K562 (cell line): ENCODE measurements around the gene SYS1. TPM values are rescaled to one million over a fixed set of nuclear protein-coding genes. Genes with fewer than 3 reads are reported as not detected.

Experiments
- ATF1 ChIP-seq, 2 experiments: fragments of 450-650 bp in 1 of 2; IDR thresholded peaks; 2 replicates each; pipeline ENCODE4 v1.6.1; 2016; ENCODE audit warnings: missing compliant biosample characterization in 1 of 2, missing genetic modification characterization in 1 of 2
- BHLHE40 ChIP-seq: IDR thresholded peaks from 2 replicates; pipeline ENCODE4 v1.6.1; 2011; ENCODE audit warnings: low read length, improper control_type of control experiment
- BMI1 ChIP-seq: fragments of 150-350 bp; IDR thresholded peaks from 2 replicates; pipeline ENCODE4 v1.6.1; 2014; ENCODE audit warnings: low read length
- GATA2 ChIP-seq: sonication (generic); formaldehyde crosslinking; IDR thresholded peaks from 2 replicates; pipeline ENCODE4 v1.4.0; 2020; ENCODE audit warnings: mild to moderate bottlenecking, missing genetic modification reagents
- L3MBTL2 ChIP-seq: fragments of 450-650 bp; IDR thresholded peaks from 2 replicates; pipeline ENCODE4 v1.6.1; 2016; ENCODE audit warnings: mild to moderate bottlenecking, moderate library complexity
- MYBL2 ChIP-seq, 2 experiments: fragments of 450-650 bp in 1 of 2; sonication (generic) in 1 of 2; formaldehyde crosslinking in 1 of 2; IDR thresholded peaks; 2 replicates each; pipeline versions ENCODE4 v1.6.1 to v1.8.1; 2017 to 2022; ENCODE audit warnings: borderline replicate concordance in 1 of 2, inconsistent platforms in 1 of 2, low read depth in 1 of 2, mild to moderate bottlenecking in 1 of 2, missing genetic modification reagents in 1 of 2, moderate library complexity in 1 of 2
- NR2C2 ChIP-seq, 2 experiments: fragments of 200-800 bp in 1 of 2; sonication (Bioruptor generic) in 1 of 2; sonication (generic) in 1 of 2; formaldehyde crosslinking in 1 of 2; IDR thresholded peaks; 2 replicates each; pipeline versions ENCODE4 v1.6.1 to v1.8.0; 2016 to 2022; ENCODE audit warnings: mild to moderate bottlenecking in 1 of 2, missing compliant biosample characterization in 1 of 2, missing genetic modification characterization in 1 of 2, missing genetic modification reagents in 1 of 2
- RCOR1 ChIP-seq, 2 experiments: IDR thresholded peaks; 2 replicates each; pipeline ENCODE4 v1.6.1; 2012; ENCODE audit warnings: low read depth in 2 of 2, low read length in 2 of 2, borderline replicate concordance in 1 of 2, improper control_type of control experiment in 1 of 2
- SOX6 ChIP-seq: fragments of 450-650 bp; IDR thresholded peaks from 2 replicates; pipeline ENCODE4 v1.6.1; 2014; ENCODE audit warnings: mild to moderate bottlenecking
- ZNF232 ChIP-seq: sonication (generic); formaldehyde crosslinking; IDR thresholded peaks from 2 replicates; pipeline ENCODE4 v1.8.0; 2022; ENCODE audit warnings: mild to moderate bottlenecking, missing genetic modification reagents
- ZNF311 ChIP-seq: fragments of 250-450 bp; sonication (Bioruptor Pico); IDR thresholded peaks from 2 replicates; pipeline ENCODE4 v1.4.0; 2020; ENCODE audit warnings: mild to moderate bottlenecking, moderate library complexity
- polyA plus RNA-seq, 8 experiments: library from polyadenylated mRNA; depleted of rRNA in 4 of 8; stranded (reverse) in 5 of 8; unstranded in 3 of 8; fragments of >200 nt; fragmentation: Nextera tagmentation in 2 of 8; fragmentation: Illumina TruSeq in 1 of 8; extraction: Ambion mirVana in 2 of 8; extraction: Trizol in 1 of 8; gene quantifications; 2 replicates each; pipeline versions ENCODE4 v1.2.1 to v1.2.3, GENCODE V29; 2011 to 2014; ENCODE audit warnings: inconsistent platforms in 1 of 8, missing spikeins in 1 of 8
- total RNA-seq, 7 experiments: library from RNA; depleted of rRNA in 6 of 7; stranded (reverse); fragments of >200 nt in 6 of 7; fragmentation: Illumina TruSeq in 2 of 7; extraction: Trizol in 2 of 7; gene quantifications; 2 replicates each; pipeline versions ENCODE4 v1.2.1 to v1.2.3, GENCODE V29; 2011 to 2021; ENCODE audit warnings: low replicate concordance in 1 of 7
- TF ChIP-seq, protein P1 (sequence below): sonication (generic); formaldehyde crosslinking; IDR thresholded peaks from 2 replicates; pipeline ENCODE4 v1.8.1; 2023; ENCODE audit warnings: mild to moderate bottlenecking, missing genetic modification reagents, moderate library complexity
- TF ChIP-seq, protein P2 (sequence below): fragments of 450-650 bp; formaldehyde crosslinking; IDR thresholded peaks from 2 replicates; pipeline ENCODE4 v1.4.0; 2020; ENCODE audit warnings: mild to moderate bottlenecking, mixed read lengths
- TF ChIP-seq, protein P3 (sequence below): sonication (generic); formaldehyde crosslinking; IDR thresholded peaks from 2 replicates; pipeline ENCODE4 v1.5.0; 2020; ENCODE audit warnings: missing genetic modification reagents
- TF ChIP-seq, protein P4 (sequence below): fragments of 450-650 bp; formaldehyde crosslinking; IDR thresholded peaks from 2 replicates; pipeline ENCODE4 v1.4.0; 2022; ENCODE audit warnings: mild to moderate bottlenecking, moderate library complexity
- TF ChIP-seq, protein P5 (sequence below): fragments of 250-450 bp; sonication (Bioruptor Pico); IDR thresholded peaks from 2 replicates; pipeline ENCODE4 v1.4.0; 2020; ENCODE audit warnings: mild to moderate bottlenecking, moderate library complexity, borderline replicate concordance
- TF ChIP-seq, protein P6 (sequence below): sonication (generic); formaldehyde crosslinking; IDR thresholded peaks from 2 replicates; pipeline ENCODE4 v1.8.1; 2023; ENCODE audit warnings: mild to moderate bottlenecking, missing genetic modification reagents

Gene SYS1
- total and polyA plus RNA-seq, 9 of the 15 experiments (the other 6 are each of a cell fraction or from before 2014, with no cell fraction given): 11.1 to 25.2 (median 17.5) TPM

DNA sequence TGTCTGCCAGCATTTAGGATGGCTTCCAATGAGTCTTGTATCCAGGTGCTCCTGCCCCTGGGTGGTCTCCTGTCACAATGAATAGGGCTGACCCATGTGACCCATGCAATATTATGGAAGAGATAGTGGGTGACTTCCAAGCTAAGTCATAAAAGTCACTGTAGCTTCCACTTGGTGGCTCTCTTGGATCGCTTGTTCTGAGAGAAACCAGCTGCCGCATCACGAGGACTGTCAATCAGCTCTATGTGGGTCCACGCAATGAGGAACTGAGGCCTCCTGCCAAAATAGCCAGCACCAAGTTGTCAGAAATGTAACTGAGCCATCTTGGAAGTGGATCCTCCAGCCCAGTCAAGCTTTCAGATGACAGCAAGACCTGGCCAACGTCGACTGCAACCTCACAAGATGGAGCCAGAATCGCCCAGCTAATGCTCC lies 40.0 kb upstream of the SYS1 start (continued):
- TF ChIP-seq, protein P1, sequence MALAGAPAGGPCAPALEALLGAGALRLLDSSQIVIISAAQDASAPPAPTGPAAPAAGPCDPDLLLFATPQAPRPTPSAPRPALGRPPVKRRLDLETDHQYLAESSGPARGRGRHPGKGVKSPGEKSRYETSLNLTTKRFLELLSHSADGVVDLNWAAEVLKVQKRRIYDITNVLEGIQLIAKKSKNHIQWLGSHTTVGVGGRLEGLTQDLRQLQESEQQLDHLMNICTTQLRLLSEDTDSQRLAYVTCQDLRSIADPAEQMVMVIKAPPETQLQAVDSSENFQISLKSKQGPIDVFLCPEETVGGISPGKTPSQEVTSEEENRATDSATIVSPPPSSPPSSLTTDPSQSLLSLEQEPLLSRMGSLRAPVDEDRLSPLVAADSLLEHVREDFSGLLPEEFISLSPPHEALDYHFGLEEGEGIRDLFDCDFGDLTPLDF (CRISPR knock-in tag): no peak
- TF ChIP-seq BMI1: no peak
- no peak for TF ChIP-seq NR2C2 (CRISPR knock-in tag; IDR thresholded peaks at IDR 0.05)
- peak; percentile 46; the same call in 1 of the 2 replicates for TF ChIP-seq NR2C2 (tag; IDR thresholded peaks at IDR 0.05)
- 0 out of 2 replicates have a peak, but pooled peaks have one; percentile 54 for TF ChIP-seq SOX6
- TF ChIP-seq, protein P2, sequence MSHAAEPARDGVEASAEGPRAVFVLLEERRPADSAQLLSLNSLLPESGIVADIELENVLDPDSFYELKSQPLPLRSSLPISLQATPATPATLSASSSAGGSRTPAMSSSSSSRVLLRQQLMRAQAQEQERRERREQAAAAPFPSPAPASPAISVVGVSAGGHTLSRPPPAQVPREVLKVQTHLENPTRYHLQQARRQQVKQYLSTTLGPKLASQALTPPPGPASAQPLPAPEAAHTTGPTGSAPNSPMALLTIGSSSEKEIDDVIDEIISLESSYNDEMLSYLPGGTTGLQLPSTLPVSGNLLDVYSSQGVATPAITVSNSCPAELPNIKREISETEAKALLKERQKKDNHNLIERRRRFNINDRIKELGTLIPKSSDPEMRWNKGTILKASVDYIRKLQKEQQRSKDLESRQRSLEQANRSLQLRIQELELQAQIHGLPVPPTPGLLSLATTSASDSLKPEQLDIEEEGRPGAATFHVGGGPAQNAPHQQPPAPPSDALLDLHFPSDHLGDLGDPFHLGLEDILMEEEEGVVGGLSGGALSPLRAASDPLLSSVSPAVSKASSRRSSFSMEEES (CRISPR knock-in tag): peak; percentile 33; the same call in 1 of the 2 replicates
- peak; percentile 76 for TF ChIP-seq L3MBTL2
- TF ChIP-seq, protein P3, sequence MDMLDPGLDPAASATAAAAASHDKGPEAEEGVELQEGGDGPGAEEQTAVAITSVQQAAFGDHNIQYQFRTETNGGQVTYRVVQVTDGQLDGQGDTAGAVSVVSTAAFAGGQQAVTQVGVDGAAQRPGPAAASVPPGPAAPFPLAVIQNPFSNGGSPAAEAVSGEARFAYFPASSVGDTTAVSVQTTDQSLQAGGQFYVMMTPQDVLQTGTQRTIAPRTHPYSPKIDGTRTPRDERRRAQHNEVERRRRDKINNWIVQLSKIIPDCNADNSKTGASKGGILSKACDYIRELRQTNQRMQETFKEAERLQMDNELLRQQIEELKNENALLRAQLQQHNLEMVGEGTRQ (CRISPR knock-in tag): peak; percentile 66
- TF ChIP-seq ZNF311 (CRISPR knock-in tag): no peak
- TF ChIP-seq, protein P4, sequence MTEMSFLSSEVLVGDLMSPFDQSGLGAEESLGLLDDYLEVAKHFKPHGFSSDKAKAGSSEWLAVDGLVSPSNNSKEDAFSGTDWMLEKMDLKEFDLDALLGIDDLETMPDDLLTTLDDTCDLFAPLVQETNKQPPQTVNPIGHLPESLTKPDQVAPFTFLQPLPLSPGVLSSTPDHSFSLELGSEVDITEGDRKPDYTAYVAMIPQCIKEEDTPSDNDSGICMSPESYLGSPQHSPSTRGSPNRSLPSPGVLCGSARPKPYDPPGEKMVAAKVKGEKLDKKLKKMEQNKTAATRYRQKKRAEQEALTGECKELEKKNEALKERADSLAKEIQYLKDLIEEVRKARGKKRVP (CRISPR knock-in tag): no peak
- no peak for TF ChIP-seq MYBL2 (IDR thresholded peaks at IDR 0.05; ENCODE audit: low read depth)
- no peak for TF ChIP-seq MYBL2 (CRISPR knock-in tag; IDR thresholded peaks at IDR 0.05; ENCODE audit: borderline replicate concordance)
- TF ChIP-seq RCOR1 (IDR thresholded peaks at IDR 0.05; ENCODE audit: borderline replicate concordance in 1 of 2, low read depth in 2 of 2, low read length in 2 of 2): peak in 1 of 2 experiments; percentile 54; a peak in 1 of 4 replicates
- TF ChIP-seq, protein P5, sequence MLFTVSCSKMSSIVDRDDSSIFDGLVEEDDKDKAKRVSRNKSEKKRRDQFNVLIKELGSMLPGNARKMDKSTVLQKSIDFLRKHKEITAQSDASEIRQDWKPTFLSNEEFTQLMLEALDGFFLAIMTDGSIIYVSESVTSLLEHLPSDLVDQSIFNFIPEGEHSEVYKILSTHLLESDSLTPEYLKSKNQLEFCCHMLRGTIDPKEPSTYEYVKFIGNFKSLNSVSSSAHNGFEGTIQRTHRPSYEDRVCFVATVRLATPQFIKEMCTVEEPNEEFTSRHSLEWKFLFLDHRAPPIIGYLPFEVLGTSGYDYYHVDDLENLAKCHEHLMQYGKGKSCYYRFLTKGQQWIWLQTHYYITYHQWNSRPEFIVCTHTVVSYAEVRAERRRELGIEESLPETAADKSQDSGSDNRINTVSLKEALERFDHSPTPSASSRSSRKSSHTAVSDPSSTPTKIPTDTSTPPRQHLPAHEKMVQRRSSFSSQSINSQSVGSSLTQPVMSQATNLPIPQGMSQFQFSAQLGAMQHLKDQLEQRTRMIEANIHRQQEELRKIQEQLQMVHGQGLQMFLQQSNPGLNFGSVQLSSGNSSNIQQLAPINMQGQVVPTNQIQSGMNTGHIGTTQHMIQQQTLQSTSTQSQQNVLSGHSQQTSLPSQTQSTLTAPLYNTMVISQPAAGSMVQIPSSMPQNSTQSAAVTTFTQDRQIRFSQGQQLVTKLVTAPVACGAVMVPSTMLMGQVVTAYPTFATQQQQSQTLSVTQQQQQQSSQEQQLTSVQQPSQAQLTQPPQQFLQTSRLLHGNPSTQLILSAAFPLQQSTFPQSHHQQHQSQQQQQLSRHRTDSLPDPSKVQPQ (CRISPR knock-in tag): no peak
- TF ChIP-seq ATF1 (CRISPR knock-in tag; IDR thresholded peaks at IDR 0.05): no peak
- peak; percentile 63 for TF ChIP-seq ATF1 (tag; IDR thresholded peaks at IDR 0.05)
- TF ChIP-seq BHLHE40: peak; percentile 57
- TF ChIP-seq ZNF232: no peak
- TF ChIP-seq, protein P6, sequence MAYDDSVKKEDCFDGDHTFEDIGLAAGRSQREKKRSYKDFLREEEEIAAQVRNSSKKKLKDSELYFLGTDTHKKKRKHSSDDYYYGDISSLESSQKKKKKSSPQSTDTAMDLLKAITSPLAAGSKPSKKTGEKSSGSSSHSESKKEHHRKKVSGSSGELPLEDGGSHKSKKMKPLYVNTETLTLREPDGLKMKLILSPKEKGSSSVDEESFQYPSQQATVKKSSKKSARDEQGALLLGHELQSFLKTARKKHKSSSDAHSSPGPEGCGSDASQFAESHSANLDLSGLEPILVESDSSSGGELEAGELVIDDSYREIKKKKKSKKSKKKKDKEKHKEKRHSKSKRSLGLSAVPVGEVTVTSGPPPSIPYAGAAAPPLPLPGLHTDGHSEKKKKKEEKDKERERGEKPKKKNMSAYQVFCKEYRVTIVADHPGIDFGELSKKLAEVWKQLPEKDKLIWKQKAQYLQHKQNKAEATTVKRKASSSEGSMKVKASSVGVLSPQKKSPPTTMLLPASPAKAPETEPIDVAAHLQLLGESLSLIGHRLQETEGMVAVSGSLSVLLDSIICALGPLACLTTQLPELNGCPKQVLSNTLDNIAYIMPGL: no peak
- TF ChIP-seq GATA2 (CRISPR knock-in tag): no peak
